MM.1S (cell line): ENCODE data around the gene ZNF664.

Experiments used
- DNase-seq: peaks from one replicate; pipeline ENCODE4 v3.0.0-alpha.2; 2015
- H2AFZ ChIP-seq: fragments of 300-600 bp; sonication (generic); 2 replicates; pipeline ENCODE4 v1.6.0; 2016; ENCODE audit warnings: antibody characterized with exemption, low read length
- H3F3A ChIP-seq: fragments of 300-600 bp; sonication (generic); 2 replicates; pipeline ENCODE4 v1.6.1; 2016; ENCODE audit warnings: mild to moderate bottlenecking, antibody characterized with exemption, low read length, moderate library complexity, mixed read lengths; ENCODE audit not compliant: insufficient read depth
- H3K27ac ChIP-seq: fragments of 300-600 bp; sonication (generic); 2 replicates; pipeline ENCODE4 v1.5.1; 2016; ENCODE audit warnings: mild to moderate bottlenecking, low read length
- H3K27me3 ChIP-seq: fragments of 300-600 bp; sonication (generic); replicated peaks from 2 replicates; pipeline ENCODE4 v1.6.0; 2016; ENCODE audit warnings: low read length; ENCODE audit not compliant: insufficient read depth
- H3K36me3 ChIP-seq: fragments of 300-600 bp; sonication (generic); replicated peaks from 2 replicates; pipeline ENCODE4 v1.6.1; 2016; ENCODE audit warnings: mild to moderate bottlenecking, low read length, mixed read lengths; ENCODE audit not compliant: insufficient read depth
- H3K4me1 ChIP-seq: fragments of 300-600 bp; sonication (generic); 2 replicates; pipeline ENCODE4 v1.6.1; 2016; ENCODE audit warnings: low read length, mixed read lengths
- H3K4me2 ChIP-seq: fragments of 300-600 bp; sonication (generic); 2 replicates; pipeline ENCODE4 v1.6.0; 2016; ENCODE audit warnings: low read depth, low read length
- H3K4me3 ChIP-seq: fragments of 300-600 bp; sonication (generic); 2 replicates; pipeline ENCODE4 v1.5.1; 2016; ENCODE audit warnings: low read length, mixed read lengths
- H3K79me2 ChIP-seq: fragments of 300-600 bp; sonication (generic); 2 replicates; pipeline ENCODE4 v1.6.1; 2016; ENCODE audit warnings: mixed run types, low read length, mixed read lengths
- H3K9ac ChIP-seq: fragments of 300-600 bp; sonication (generic); 2 replicates; pipeline ENCODE4 v1.6.1; 2016; ENCODE audit warnings: low read length, mixed read lengths
- H3K9me2 ChIP-seq: fragments of 300-600 bp; sonication (generic); replicated peaks from 2 replicates; pipeline ENCODE4 v1.6.1; 2016; ENCODE audit warnings: mild to moderate bottlenecking, low read length, mixed read lengths; ENCODE audit not compliant: insufficient read depth
- H3K9me3 ChIP-seq: fragments of 300-600 bp; sonication (generic); replicated peaks from 2 replicates; pipeline ENCODE4 v1.6.1; 2016; ENCODE audit warnings: mild to moderate bottlenecking, low read length, mixed read lengths; ENCODE audit not compliant: insufficient read depth
- H4K20me1 ChIP-seq: fragments of 300-600 bp; sonication (generic); 2 replicates; pipeline ENCODE4 v1.6.1; 2016; ENCODE audit warnings: mild to moderate bottlenecking, low read length, moderate library complexity, mixed read lengths; ENCODE audit not compliant: insufficient read depth
- CTCF ChIP-seq: fragments of 300-600 bp; sonication (generic); IDR thresholded peaks from 2 replicates; pipeline ENCODE4 v1.5.1; 2016; ENCODE audit warnings: antibody characterized with exemption, low read length, mixed read lengths
- EZH2 ChIP-seq: fragments of 300-600 bp; sonication (generic); optimal IDR thresholded peaks from 2 replicates; pipeline ENCODE3; 2017; ENCODE audit warnings: low read depth, mild to moderate bottlenecking, antibody characterized with exemption, low read length, mixed read lengths
- EZH2phosphoT487 ChIP-seq: fragments of 300-600 bp; sonication (generic); IDR thresholded peaks from 2 replicates; pipeline ENCODE4 v1.6.1; 2018; ENCODE audit warnings: antibody characterized with exemption, low read length

Gene ZNF664

GRCh38 chr12:123958462-123958861 lies 14.6 kb upstream of the ZNF664 start:
- Histone ChIP-seq H3K9me2 (no peaks in the 10 kb centered on the region), H3K36me3 (no peaks in the 10 kb centered on the region), H3K4me3 (no peak overlapping the region), H3K9me3 (no peaks in the 10 kb centered on the region), H4K20me1 (no peaks in the 10 kb centered on the region), H2AFZ (no peak overlapping the region), H3F3A (no peaks in the 10 kb centered on the region), H3K27ac (no peak overlapping the region), H3K27me3 (no peaks in the 10 kb centered on the region), H3K79me2 (no peaks in the 10 kb centered on the region), H3K9ac (no peak overlapping the region), H3K4me2 (no peak overlapping the region), H3K4me1 (no peaks in the 10 kb centered on the region)
- TF ChIP-seq EZH2phosphoT487 (no peak), CTCF (no peak), EZH2 (no peak)
- no peak for DNase-seq

- DNase-seq = no peak
- Histone ChIP-seq H2AFZ (no peak overlapping the region), H3K79me2 (no peaks in the 10 kb centered on the region), H3F3A (no peaks in the 10 kb centered on the region), H3K4me1 (no peaks in the 10 kb centered on the region), H3K9me3 (no peaks in the 10 kb centered on the region), H3K9me2 (no peaks in the 10 kb centered on the region), H3K4me2 (no peak overlapping the region), H3K9ac (no peak overlapping the region), H4K20me1 (no peaks in the 10 kb centered on the region), H3K36me3 (no peaks in the 10 kb centered on the region), H3K4me3 (no peak overlapping the region), H3K27me3 (no peaks in the 10 kb centered on the region), H3K27ac (no peak overlapping the region)
- TF ChIP-seq CTCF = no peak
- TF ChIP-seq EZH2 = no peak
- TF ChIP-seq EZH2phosphoT487 = no peak
Measured at GRCh38 chr12:123958876-123959275, 14.1 kb upstream of the ZNF664 start.

- DNase-seq = no peak
Measured at GRCh38 chr12:123960029-123960735, 12.8 kb upstream of the ZNF664 start.

More at GRCh38 chr12:123960029-123960735, 12.8 kb upstream of the ZNF664 start:
- Histone ChIP-seq H4K20me1 (no peaks in the 10 kb centered on the region), H3K4me3 (no peak overlapping the region), H3K4me2 (no peak overlapping the region), H3K27me3 (no peaks in the 10 kb centered on the region), H3K9ac (no peak overlapping the region), H3K9me2 (no peaks in the 10 kb centered on the region), H3K27ac (no peak overlapping the region), H3K79me2 (no peaks in the 10 kb centered on the region), H3K36me3 (no peaks in the 10 kb centered on the region), H3K9me3 (no peaks in the 10 kb centered on the region), H3F3A (no peaks in the 10 kb centered on the region), H3K4me1 (no peaks in the 10 kb centered on the region), H2AFZ (no peak overlapping the region)
- no peak for TF ChIP-seq CTCF
- TF ChIP-seq EZH2phosphoT487 = no peak
- no peak for TF ChIP-seq EZH2
